GM12878 (cell line): ENCODE data around the gene AGBL2. TPM values are rescaled to one million over a fixed set of nuclear protein-coding genes. Genes with fewer than 3 reads are reported as not detected.

Experiments used
- ATAC-seq: fragments of 200-7000 bp; cut with Tn5 transposase; 3 replicates; pipeline ENCODE4 v1.9.1; 2020; ENCODE audit warnings: mild to moderate bottlenecking, moderate library complexity
- BruUV-seq: library from RNA; stranded (reverse); fragments of 400-500 nt; replicated peaks from 2 replicates; lab custom pipeline; 2021; lab: Mats Ljungman, UMichigan
- CTCF ChIA-PET: fragments of 300-600 bp; sonication (Branson Sonifier 250); formaldehyde crosslinking; extraction: SDS; loops from one replicate; lab custom pipeline; 2021; ENCODE audit warnings: inconsistent platforms; lab: Yijun Ruan, JAX
- POLR2A ChIA-PET: fragments of 350-600 bp; formaldehyde crosslinking; extraction: SDS; loops from one replicate; lab custom pipeline; 2021; ENCODE audit warnings: inconsistent platforms; lab: Charles Lee
- RAD21 ChIA-PET: fragments of 300-600 bp; sonication (Branson Sonifier 250); formaldehyde crosslinking; loops from one replicate; lab custom pipeline; 2023; ENCODE audit warnings: antibody characterized with exemption; ENCODE audit not compliant: unreplicated experiment; lab: Charles Lee
- SMC1A ChIA-PET: fragments of 300-600 bp; sonication (Branson Sonifier 250); formaldehyde crosslinking; loops from one replicate; lab custom pipeline; 2023; ENCODE audit not compliant: unreplicated experiment, uncharacterized antibody; lab: Charles Lee
- DNase-seq: peaks from one replicate; pipeline ENCODE4 v3.0.0-alpha.2; 2011; ENCODE audit warnings: low read depth, low spot score
- FAIRE-seq: peaks from 3 replicates; lab custom pipeline; 2011; peaks lifted over from hg19 to GRCh38; lab: Jason Lieb, UNC
- H2AFZ ChIP-seq: 2 replicates; pipeline ENCODE4 v1.6.0; 2011; ENCODE audit warnings: low read depth, low read length, control low read depth; ENCODE audit not compliant: control insufficient read depth
- H3K27ac ChIP-seq: 2 replicates; pipeline ENCODE4 v1.5.1; 2011; ENCODE audit warnings: control low read depth; ENCODE audit not compliant: control insufficient read depth, insufficient read depth
- H3K27me3 ChIP-seq, 2 experiments: replicated peaks in 1 of 2; 2 replicates each; pipeline versions ENCODE4 v1.6.0 to v1.6.1; 2011; ENCODE audit warnings: low read length in 1 of 2; ENCODE audit not compliant: control insufficient read depth in 2 of 2, insufficient read depth in 2 of 2
- H3K36me3 ChIP-seq, 2 experiments: 2 replicates each; pipeline ENCODE4 v1.5.1; 2011; ENCODE audit warnings: low read length in 1 of 2; ENCODE audit not compliant: control insufficient read depth in 2 of 2, insufficient read depth in 2 of 2
- H3K4me1 ChIP-seq: 2 replicates; pipeline ENCODE4 v1.6.1; 2011; ENCODE audit warnings: mild to moderate bottlenecking, low read length, moderate library complexity, mixed read lengths; ENCODE audit not compliant: control insufficient read depth, insufficient read depth
- H3K4me2 ChIP-seq: 2 replicates; pipeline ENCODE4 v1.6.0; 2011; ENCODE audit warnings: control low read depth; ENCODE audit not compliant: control insufficient read depth, insufficient read depth
- H3K4me3 ChIP-seq: fragments of 200-600 bp; sonication (generic); 2 replicates; pipeline ENCODE4 v1.5.1; 2016
- H3K79me2 ChIP-seq: 2 replicates; pipeline ENCODE4 v1.6.0; 2011; ENCODE audit warnings: low read length; ENCODE audit not compliant: control insufficient read depth, insufficient read depth
- H3K9ac ChIP-seq: 2 replicates; pipeline ENCODE4 v1.8.0; 2011; ENCODE audit warnings: low read length, control low read depth, mixed read lengths; ENCODE audit not compliant: control insufficient read depth, insufficient read depth
- H3K9me3 ChIP-seq: replicated peaks from 3 replicates; pipeline ENCODE4 v1.5.1; 2011; ENCODE audit warnings: mild to moderate bottlenecking, low read length; ENCODE audit not compliant: control insufficient read depth, insufficient read depth
- H4K20me1 ChIP-seq: 2 replicates; pipeline ENCODE4 v1.6.0; 2011; ENCODE audit not compliant: control insufficient read depth, insufficient read depth
- BMI1 ChIP-seq: fragments of 450-650 bp; IDR thresholded peaks from 2 replicates; pipeline ENCODE4 v1.6.1; 2016; ENCODE audit warnings: mild to moderate bottlenecking, moderate library complexity, borderline replicate concordance
- ETV6 ChIP-seq, 2 experiments: fragments of 450-650 bp in 1 of 2; IDR thresholded peaks in 1 of 2; conservative IDR thresholded peaks in 1 of 2; 2 replicates each; pipeline ENCODE4 v1.6.1; 2014; ENCODE audit warnings: antibody characterized with exemption in 1 of 2, borderline replicate concordance in 1 of 2, low read depth in 1 of 2, mild to moderate bottlenecking in 1 of 2, moderate library complexity in 1 of 2
- FOXM1 ChIP-seq: IDR thresholded peaks from 2 replicates; pipeline ENCODE4 v1.6.1; 2012; ENCODE audit warnings: low read depth, mild to moderate bottlenecking, inconsistent platforms, low read length, moderate library complexity
- HDAC2 ChIP-seq: fragments of 200-600 bp; sonication (generic); IDR thresholded peaks from 2 replicates; pipeline ENCODE4 v1.6.1; 2017
- IKZF1 ChIP-seq: fragments of 450-650 bp; conservative IDR thresholded peaks from 2 replicates; pipeline ENCODE4 v1.6.1; 2017; ENCODE audit warnings: antibody characterized with exemption, mild to moderate bottlenecking
- NFXL1 ChIP-seq: fragments of 450-650 bp; IDR thresholded peaks from 2 replicates; pipeline ENCODE4 v1.6.1; 2017; ENCODE audit warnings: antibody characterized with exemption, mild to moderate bottlenecking, borderline replicate concordance
- NRF1 ChIP-seq: conservative IDR thresholded peaks from 2 replicates; pipeline ENCODE4 v1.6.1; 2011; ENCODE audit warnings: mild to moderate bottlenecking, low read depth, low read length, improper control_type of control experiment
- SMARCA5 ChIP-seq: fragments of 450-650 bp; IDR thresholded peaks from 2 replicates; pipeline ENCODE4 v1.6.1; 2017; ENCODE audit warnings: mild to moderate bottlenecking
- ZNF207 ChIP-seq: fragments of 450-650 bp; IDR thresholded peaks from 2 replicates; pipeline ENCODE4 v1.6.1; 2014; ENCODE audit warnings: antibody characterized with exemption, mild to moderate bottlenecking, borderline replicate concordance
- WGBS: methylation state at CpG from one replicate; pipeline ENCODE4 v1.1.6; 2016; ENCODE audit warnings: low lambda C conversion rate; ENCODE audit not compliant: insufficient replicate concordance, insufficient coverage; ENCODE audit errors: missing lambda C conversion rate; 5-methylcytosine and 5-hydroxymethylcytosine counted together
- in situ Hi-C: fragments of 300-500 bp; cut with MboI; formaldehyde crosslinking; loops from 9 replicates; pipeline ENCODE4 v1.14.3; 2018; ENCODE audit warnings: mixed read lengths
- intact Hi-C: fragments of 100-400 bp; cut with micrococcal nuclease; formaldehyde crosslinking; loops from one replicate; pipeline ENCODE4 v1.14.2; 2022; ENCODE audit not compliant: unreplicated experiment
- polyA plus RNA-seq, 11 experiments: library from polyadenylated mRNA; depleted of rRNA in 4 of 11; unstranded in 6 of 11; stranded (reverse) in 5 of 11; fragments of >200 nt; fragmentation: Nextera tagmentation in 4 of 11; fragmentation: Illumina TruSeq in 1 of 11; extraction: Ambion mirVana in 4 of 11; extraction: Trizol in 1 of 11; gene quantifications; 1 replicate in 1 of 11; 2 replicates in 10 of 11; pipeline versions ENCODE4 v1.2.1 to v1.2.3, GENCODE V29; 2011 to 2016; ENCODE audit warnings: inconsistent platforms in 2 of 11, missing spikeins in 2 of 11, low read depth in 1 of 11
- total RNA-seq, 4 experiments: library from RNA; depleted of rRNA in 3 of 4; stranded (reverse); fragments of >200 nt in 3 of 4; fragmentation: Illumina TruSeq in 1 of 4; extraction: Trizol in 1 of 4; gene quantifications; 2 replicates each; pipeline versions ENCODE4 v1.2.1 to v1.2.3, GENCODE V29; 2013 to 2021
- TF ChIP-seq, protein P1 (sequence below): fragments of 450-650 bp; IDR thresholded peaks from 2 replicates; pipeline ENCODE4 v1.6.1; 2017; ENCODE audit warnings: mild to moderate bottlenecking, moderate library complexity
- TF ChIP-seq, protein P2 (sequence below): fragments of 450-650 bp; IDR thresholded peaks from 2 replicates; pipeline ENCODE4 v1.6.1; 2017; ENCODE audit warnings: mild to moderate bottlenecking, moderate library complexity
- TF ChIP-seq, protein P3 (sequence below): IDR thresholded peaks from 2 replicates; pipeline ENCODE4 v1.6.1; 2012; ENCODE audit warnings: low read length, inconsistent platforms
- TF ChIP-seq, protein P4 (sequence below): IDR thresholded peaks from 2 replicates; pipeline ENCODE4 v1.6.1; 2011; ENCODE audit warnings: low read depth, low read length, improper control_type of control experiment, borderline replicate concordance

The AGBL2 gene
- total and polyA plus RNA-seq, 10 of the 15 experiments (the other 5 are each of a cell fraction or from before 2014, with no cell fraction given), result 0.93 to 12.2 (median 2.9) TPM

DNA sequence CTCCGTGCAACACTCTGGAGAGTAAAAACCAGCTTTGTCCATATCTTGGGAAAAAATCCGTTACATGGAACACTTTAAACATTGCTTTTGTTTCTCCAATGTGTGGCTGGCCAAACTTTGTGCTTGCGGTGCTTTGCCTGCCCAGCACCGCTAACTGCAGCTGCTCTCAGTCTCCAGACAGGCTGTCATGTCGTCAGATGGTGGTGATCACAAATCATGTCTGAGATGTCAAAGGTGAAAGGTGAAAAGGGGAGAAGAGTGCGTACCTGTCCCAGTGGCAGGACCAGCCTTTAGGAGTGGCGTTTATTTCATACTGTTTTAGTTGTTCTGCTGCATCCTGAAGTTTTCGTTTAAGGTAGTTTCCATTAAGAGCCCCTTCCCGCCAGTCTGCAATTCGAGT lies 17.1 kb upstream of the AGBL2 start:
- FAIRE-seq (no peak), ATAC-seq (no peak), DNase-seq (no peak)
- Histone ChIP-seq H3K9me3 (no peaks in the 10 kb centered on the region), H3K9ac (no peak overlapping the region), H3K4me3 (no peak overlapping the region), H2AFZ (no peak overlapping the region), H3K4me2 (no peak overlapping the region), H3K27ac (no peak overlapping the region), H3K4me1 (no peaks in the 10 kb centered on the region), H3K27me3 (no peaks in the 10 kb centered on the region), H3K79me2 (no peaks in the 10 kb centered on the region), H4K20me1 (no peaks in the 10 kb centered on the region), H3K36me3 (peaks cover 12 to 66% of the 10 kb centered on the region in 2 experiments)
- RAD21 ChIA-PET, result no interaction called here
- no TSS peak for BruUV-seq
- CTCF ChIA-PET, result no interaction called here
- WGBS, result 96% methylated on average over 10 of the region's 10 CpGs
- in situ Hi-C loops (loop anchor here (25.0 kb wide), 1 partner anchor 945 kb away; no protein-coding TSS in a partner anchor), intact Hi-C loops (no loop called here)
- POLR2A ChIA-PET, result interaction anchor here (1.1 kb wide), 1 partner anchor 10 kb away, joined by 3 read pairs; no protein-coding TSS in a partner anchor
- SMC1A ChIA-PET, result no interaction called here
- TF ChIP-seq, protein P1, sequence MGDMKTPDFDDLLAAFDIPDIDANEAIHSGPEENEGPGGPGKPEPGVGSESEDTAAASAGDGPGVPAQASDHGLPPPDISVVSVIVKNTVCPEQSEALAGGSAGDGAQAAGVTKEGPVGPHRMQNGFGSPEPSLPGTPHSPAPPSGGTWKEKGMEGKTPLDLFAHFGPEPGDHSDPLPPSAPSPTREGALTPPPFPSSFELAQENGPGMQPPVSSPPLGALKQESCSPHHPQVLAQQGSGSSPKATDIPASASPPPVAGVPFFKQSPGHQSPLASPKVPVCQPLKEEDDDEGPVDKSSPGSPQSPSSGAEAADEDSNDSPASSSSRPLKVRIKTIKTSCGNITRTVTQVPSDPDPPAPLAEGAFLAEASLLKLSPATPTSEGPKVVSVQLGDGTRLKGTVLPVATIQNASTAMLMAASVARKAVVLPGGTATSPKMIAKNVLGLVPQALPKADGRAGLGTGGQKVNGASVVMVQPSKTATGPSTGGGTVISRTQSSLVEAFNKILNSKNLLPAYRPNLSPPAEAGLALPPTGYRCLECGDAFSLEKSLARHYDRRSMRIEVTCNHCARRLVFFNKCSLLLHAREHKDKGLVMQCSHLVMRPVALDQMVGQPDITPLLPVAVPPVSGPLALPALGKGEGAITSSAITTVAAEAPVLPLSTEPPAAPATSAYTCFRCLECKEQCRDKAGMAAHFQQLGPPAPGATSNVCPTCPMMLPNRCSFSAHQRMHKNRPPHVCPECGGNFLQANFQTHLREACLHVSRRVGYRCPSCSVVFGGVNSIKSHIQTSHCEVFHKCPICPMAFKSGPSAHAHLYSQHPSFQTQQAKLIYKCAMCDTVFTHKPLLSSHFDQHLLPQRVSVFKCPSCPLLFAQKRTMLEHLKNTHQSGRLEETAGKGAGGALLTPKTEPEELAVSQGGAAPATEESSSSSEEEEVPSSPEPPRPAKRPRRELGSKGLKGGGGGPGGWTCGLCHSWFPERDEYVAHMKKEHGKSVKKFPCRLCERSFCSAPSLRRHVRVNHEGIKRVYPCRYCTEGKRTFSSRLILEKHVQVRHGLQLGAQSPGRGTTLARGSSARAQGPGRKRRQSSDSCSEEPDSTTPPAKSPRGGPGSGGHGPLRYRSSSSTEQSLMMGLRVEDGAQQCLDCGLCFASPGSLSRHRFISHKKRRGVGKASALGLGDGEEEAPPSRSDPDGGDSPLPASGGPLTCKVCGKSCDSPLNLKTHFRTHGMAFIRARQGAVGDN, result no peak
- TF ChIP-seq, protein P2, sequence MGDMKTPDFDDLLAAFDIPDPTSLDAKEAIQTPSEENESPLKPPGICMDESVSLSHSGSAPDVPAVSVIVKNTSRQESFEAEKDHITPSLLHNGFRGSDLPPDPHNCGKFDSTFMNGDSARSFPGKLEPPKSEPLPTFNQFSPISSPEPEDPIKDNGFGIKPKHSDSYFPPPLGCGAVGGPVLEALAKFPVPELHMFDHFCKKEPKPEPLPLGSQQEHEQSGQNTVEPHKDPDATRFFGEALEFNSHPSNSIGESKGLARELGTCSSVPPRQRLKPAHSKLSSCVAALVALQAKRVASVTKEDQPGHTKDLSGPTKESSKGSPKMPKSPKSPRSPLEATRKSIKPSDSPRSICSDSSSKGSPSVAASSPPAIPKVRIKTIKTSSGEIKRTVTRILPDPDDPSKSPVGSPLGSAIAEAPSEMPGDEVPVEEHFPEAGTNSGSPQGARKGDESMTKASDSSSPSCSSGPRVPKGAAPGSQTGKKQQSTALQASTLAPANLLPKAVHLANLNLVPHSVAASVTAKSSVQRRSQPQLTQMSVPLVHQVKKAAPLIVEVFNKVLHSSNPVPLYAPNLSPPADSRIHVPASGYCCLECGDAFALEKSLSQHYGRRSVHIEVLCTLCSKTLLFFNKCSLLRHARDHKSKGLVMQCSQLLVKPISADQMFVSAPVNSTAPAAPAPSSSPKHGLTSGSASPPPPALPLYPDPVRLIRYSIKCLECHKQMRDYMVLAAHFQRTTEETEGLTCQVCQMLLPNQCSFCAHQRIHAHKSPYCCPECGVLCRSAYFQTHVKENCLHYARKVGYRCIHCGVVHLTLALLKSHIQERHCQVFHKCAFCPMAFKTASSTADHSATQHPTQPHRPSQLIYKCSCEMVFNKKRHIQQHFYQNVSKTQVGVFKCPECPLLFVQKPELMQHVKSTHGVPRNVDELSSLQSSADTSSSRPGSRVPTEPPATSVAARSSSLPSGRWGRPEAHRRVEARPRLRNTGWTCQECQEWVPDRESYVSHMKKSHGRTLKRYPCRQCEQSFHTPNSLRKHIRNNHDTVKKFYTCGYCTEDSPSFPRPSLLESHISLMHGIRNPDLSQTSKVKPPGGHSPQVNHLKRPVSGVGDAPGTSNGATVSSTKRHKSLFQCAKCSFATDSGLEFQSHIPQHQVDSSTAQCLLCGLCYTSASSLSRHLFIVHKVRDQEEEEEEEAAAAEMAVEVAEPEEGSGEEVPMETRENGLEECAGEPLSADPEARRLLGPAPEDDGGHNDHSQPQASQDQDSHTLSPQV, result no peak
- TF ChIP-seq, protein P3, sequence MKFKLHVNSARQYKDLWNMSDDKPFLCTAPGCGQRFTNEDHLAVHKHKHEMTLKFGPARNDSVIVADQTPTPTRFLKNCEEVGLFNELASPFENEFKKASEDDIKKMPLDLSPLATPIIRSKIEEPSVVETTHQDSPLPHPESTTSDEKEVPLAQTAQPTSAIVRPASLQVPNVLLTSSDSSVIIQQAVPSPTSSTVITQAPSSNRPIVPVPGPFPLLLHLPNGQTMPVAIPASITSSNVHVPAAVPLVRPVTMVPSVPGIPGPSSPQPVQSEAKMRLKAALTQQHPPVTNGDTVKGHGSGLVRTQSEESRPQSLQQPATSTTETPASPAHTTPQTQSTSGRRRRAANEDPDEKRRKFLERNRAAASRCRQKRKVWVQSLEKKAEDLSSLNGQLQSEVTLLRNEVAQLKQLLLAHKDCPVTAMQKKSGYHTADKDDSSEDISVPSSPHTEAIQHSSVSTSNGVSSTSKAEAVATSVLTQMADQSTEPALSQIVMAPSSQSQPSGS, result no peak
- no peak for TF ChIP-seq NFXL1
- TF ChIP-seq ZNF207, result no peak
- TF ChIP-seq SMARCA5, result no peak
- TF ChIP-seq FOXM1, result no peak
- no peak for TF ChIP-seq HDAC2
- TF ChIP-seq, protein P4, sequence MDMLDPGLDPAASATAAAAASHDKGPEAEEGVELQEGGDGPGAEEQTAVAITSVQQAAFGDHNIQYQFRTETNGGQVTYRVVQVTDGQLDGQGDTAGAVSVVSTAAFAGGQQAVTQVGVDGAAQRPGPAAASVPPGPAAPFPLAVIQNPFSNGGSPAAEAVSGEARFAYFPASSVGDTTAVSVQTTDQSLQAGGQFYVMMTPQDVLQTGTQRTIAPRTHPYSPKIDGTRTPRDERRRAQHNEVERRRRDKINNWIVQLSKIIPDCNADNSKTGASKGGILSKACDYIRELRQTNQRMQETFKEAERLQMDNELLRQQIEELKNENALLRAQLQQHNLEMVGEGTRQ, result no peak
- TF ChIP-seq IKZF1, result no peak
- TF ChIP-seq NRF1, result no peak
- TF ChIP-seq ETV6 (conservative IDR thresholded peaks at IDR 0.05 in 1 of 2, IDR thresholded peaks at IDR 0.05 in 1 of 2; ENCODE audit: borderline replicate concordance in 1 of 2, low read depth in 1 of 2), result no peak
- TF ChIP-seq BMI1, result no peak
